Retinal pigment epithelial cell (primary cell): Measurements from ENCODE around the gene MAPK12.

Experiments
- DNase-seq: peaks from one replicate; pipeline ENCODE4 v3.0.0-alpha.2; 2010; ENCODE audit warnings: low read depth
- H3K4me3 ChIP-seq: 2 replicates; pipeline ENCODE4 v1.5.1; 2011; ENCODE audit warnings: mild to moderate bottlenecking, low read length, control low read depth, moderate library complexity
- TF ChIP-seq, protein P1 (sequence below): conservative IDR thresholded peaks from 2 replicates; pipeline ENCODE4 v1.5.1; 2011; ENCODE audit warnings: low read depth, low read length, control low read depth, inconsistent platforms

The MAPK12 gene

DNA sequence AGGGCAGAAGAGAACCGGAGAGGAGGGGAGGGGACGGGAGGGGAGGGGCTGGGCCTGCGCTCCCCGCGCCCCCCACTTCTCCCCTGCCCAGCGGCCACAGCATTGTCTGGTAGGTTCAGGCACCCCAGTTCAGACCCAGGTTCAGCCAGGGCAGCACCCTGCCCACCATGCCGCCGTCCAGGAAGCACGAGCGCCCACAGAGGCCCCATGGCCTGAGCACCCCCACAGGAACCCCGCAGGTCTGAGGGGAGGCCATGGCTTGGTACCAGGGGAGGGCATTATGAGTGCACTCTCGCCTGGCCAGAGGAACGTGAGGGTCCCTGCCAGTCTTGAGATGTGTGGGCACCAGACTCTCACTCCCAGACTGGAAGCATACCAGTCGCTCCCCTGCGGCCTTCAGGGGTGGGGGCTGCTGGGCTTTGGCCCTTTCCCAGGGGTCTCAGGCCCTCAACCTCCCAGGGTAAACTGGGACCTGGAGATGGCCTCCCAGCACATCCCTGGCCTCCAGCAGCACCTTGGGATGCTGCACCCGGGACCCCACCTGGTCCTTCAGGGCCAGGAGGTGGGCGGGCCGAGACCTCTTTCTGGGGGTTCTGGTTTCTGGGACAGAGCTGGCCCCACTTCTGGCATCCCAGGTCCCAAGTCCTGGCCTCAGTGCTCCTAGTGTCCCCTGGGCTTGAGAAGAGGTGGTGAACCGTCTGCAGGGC is 46.6 kb upstream of the MAPK12 start:
- TF ChIP-seq, protein P1, sequence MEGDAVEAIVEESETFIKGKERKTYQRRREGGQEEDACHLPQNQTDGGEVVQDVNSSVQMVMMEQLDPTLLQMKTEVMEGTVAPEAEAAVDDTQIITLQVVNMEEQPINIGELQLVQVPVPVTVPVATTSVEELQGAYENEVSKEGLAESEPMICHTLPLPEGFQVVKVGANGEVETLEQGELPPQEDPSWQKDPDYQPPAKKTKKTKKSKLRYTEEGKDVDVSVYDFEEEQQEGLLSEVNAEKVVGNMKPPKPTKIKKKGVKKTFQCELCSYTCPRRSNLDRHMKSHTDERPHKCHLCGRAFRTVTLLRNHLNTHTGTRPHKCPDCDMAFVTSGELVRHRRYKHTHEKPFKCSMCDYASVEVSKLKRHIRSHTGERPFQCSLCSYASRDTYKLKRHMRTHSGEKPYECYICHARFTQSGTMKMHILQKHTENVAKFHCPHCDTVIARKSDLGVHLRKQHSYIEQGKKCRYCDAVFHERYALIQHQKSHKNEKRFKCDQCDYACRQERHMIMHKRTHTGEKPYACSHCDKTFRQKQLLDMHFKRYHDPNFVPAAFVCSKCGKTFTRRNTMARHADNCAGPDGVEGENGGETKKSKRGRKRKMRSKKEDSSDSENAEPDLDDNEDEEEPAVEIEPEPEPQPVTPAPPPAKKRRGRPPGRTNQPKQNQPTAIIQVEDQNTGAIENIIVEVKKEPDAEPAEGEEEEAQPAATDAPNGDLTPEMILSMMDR: no peak
- no peak overlapping the region for H3K4me3 ChIP-seq
- no peak for DNase-seq

DNA sequence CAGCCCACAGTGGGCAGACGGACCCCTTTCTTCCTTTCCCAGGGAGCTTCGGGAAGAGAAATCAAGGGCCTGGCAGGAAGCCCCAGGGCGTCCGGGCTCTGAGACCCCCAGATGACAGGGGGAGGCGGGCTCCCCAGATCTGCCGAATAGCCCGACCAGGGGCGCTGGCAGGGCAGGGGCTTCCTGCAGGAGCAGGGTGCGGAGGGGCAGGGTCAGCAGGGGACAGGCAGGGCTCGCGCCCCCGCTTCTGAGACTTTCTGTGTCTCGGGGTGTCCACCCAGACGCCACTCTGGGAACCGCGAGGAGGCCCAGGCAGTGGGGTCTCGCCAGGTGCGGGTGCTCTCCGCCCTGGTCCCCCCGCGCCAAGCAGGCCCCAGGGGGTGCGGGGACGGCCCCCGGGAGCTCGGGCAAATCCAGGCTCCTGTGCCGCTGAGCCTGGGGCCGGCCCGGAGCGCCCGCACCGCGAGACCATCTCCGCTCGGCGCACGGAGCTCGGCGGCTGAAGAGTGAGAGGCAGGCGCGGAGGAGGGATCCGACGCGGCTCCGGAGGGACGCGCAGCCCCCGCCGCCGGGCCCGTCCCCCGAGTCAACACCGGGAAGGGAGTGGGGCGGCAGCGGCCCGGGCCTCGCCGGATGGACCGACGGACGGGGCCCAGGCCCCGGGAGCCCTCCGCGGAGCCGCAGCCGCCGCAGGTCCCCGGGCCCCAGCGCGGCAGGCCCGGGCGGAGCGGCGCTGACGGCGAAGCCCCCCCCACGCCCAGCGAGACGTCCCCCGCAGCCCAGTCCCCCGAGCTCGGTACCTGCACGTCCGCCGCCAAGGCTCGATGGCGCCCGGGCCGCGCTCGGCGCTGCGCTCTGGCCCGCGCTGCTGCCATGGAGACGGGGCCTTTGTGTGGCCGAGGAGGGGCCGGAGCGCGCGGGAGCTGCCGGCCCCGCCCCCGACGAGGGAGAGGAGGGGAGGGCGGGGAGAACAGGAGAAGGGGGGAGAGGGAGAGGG is 45.6 kb upstream of the MAPK12 start, which contains the start of gene PLXNB2:
TSS of gene PLXNB2 (minus strand) at position 894 of the 997 bp plus-strand sequence. CDS start 17,062 bp downstream, outside the sequence.
- peak within 1 kb of the TSS; percentile 84 for H3K4me3 ChIP-seq
- DNase-seq: no peak
- TF ChIP-seq, protein P1: no peak

DNA sequence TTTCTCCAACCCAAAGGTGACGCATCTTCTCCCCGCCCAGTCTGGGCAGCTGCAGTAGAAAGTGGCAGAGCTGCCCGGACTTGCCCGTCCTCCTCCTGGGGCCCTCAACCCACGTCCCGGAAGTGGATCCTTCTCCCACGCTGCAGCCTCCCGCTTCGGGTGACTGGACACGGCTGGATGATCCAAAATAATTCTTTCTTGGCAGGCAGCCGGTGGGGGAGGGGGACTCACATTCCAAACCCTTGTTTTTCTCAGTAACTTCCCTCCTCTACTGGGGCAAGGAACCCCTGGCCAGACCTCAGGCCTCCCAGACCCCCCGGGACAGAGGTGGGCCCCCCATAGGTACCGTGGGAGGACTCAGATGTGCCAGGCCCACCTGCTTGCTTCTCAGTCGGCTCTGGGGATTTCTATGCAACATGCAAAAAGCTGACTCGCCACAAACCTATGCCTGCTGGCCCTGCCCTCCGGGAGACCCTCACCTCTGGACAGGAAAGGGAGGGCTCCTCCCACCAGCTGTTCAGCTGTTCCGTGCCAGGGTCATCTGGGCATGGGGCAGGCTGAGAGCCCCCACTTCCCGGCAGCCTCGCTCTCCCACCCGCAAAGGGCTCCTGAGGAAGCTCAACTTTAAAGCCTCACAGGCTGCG is 44.6 kb upstream of the MAPK12 start:
- DNase-seq: peak; percentile 85
- H3K4me3 ChIP-seq: peak overlapping the region; percentile 84
- TF ChIP-seq, protein P1: no peak

DNA sequence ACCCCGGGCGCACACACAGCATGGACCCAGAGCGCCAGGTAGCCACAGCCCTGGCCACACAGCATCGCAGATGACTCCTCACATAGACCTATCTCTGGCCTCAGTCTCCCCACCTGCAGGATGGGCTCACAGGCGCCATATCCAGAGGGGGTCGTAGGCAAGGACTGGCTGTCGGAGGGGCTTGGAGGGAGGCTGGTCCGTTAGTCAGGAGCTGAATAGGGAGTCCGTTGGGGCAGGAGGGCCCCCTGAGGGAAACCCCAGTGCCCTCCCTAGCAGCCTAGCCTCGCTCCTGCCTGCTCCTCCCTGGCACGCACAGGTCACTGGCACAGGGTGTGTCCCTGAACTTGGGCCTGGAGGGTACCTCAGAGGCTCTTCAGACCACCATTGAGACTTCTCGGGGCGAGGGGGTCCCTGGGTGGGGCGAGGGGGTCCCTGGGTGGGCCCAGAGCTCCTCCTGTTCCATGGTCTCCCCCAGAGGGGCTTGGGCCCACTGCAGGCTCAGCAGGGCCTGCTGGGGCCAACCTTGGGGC is 44.0 kb upstream of the MAPK12 start:
- TF ChIP-seq, protein P1: no peak
- DNase-seq: no peak
- H3K4me3 ChIP-seq: peak overlapping the region; percentile 84

DNA sequence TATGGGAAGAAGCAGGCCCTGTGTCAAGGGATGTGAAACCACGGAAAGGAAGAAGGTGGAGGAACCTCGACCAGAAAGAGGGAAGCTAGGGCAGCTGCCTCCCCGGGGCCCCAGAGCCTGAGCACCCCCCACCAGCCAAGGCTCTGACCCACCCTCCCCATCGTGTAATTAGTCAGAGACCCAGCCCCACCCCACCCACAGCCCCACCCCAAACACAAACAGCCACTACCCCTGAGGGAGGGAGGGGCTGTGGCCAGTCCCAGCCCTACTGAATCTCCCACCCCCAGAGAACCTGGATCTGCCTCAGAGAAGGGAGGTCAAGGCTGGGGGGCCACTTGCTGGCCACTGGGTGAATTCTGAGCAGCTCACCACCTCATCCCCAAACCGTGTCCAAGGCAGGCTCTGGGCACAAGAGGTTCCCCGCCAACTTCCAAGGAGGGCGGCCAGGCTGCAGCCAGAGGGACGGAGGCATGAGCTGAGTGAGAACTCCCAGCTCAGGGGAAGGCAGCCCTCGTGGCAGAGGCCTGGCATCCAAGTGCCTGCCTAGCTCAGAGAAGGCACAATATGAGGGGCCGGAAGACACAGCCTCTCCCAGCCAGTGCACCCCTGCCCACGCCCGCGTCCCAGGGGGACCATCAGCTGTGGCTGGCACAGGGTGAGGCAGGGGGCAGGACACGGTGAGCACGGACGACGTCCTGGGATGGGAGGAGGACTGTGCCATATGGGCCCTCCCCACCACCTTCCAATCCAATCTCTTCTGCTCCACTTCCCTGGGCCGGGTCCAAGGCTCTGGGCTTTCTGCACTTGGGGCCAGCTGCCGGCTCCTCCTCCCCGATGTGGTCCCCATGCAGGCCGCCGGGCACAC is 43.3 kb upstream of the MAPK12 start:
- peak; percentile 70 for DNase-seq
- H3K4me3 ChIP-seq: peak overlapping the region; percentile 84
- TF ChIP-seq, protein P1: no peak
